Measurements from ENCODE around the gene PYDC1. TPM values are rescaled to one million over a fixed set of nuclear protein-coding genes. Genes with fewer than 3 reads are reported as not detected.

The PYDC1 gene
- total and polyA plus RNA-seq, 7 experiments from 2014 or later: not detected

DNA sequence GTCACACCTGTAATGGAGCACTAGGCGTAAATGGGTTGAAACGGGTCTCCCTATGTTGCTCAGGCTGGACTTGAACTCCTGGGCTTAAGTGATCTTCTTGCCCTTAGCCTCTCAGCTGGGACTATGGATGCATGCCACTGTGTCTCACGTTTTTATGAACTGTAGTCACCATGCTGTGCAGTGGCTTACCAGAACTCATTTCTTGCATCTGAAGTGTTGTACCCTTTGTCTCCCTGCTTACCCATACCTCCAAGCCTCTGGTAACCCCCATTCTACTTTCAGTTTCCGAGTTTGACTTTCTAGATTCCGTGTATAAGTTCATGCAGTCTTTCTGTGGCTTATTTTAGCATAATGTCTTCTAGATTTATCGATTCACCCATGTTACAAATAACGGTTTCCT lies 22.0 kb downstream of the PYDC1 start:
- no peaks in the 10 kb centered on the region for H3K27me3 ChIP-seq (ENCODE audit: control insufficient read depth in 2 of 2, insufficient read depth in 2 of 2, low read length in 2 of 2)
- H3K9me3 ChIP-seq (ENCODE audit: control insufficient read depth in 2 of 3, low read length in 3 of 3): no peaks in the 10 kb centered on the region
- no peak for DNase-seq
- POLR2A ChIA-PET: interaction anchor here (1.2 to 10.2 kb wide), 5 partner anchors 9 to 52 kb away, joined by 3 to 131 read pairs (median 5); partner anchors contain the start of gene FUS
- Mint-ChIP-seq H3K9me3 (peaks cover 0 to 4% (median 0%) of the 10 kb centered on the region in 11 donors), H3K27me3 (no peaks in the 10 kb centered on the region), H3K4me3 (no peak overlapping the region), H3K4me1 (peaks cover 37 to 63% (median 59%) of the 10 kb centered on the region in 7 donors), H3K36me3 (peaks cover 20 to 53% (median 38%) of the 10 kb centered on the region in 5 donors), H3K27ac (peak overlapping the region in 1 of 9 donors; percentile 7)
- CTCF ChIA-PET: no interaction called here
- intact Hi-C loops (cut with micrococcal nuclease): no loop called here
- no peak for ATAC-seq
- H3K36me3 ChIP-seq (ENCODE audit: control insufficient read depth in 2 of 3, insufficient read depth in 3 of 3, low read length in 3 of 3): peaks cover 23 to 82% (median 46%) of the 10 kb centered on the region in 3 experiments
- H3K27ac ChIP-seq (ENCODE audit: low read depth, low read length): no peak overlapping the region
- H3K4me3 ChIP-seq (ENCODE audit: low read length): no peak overlapping the region
- peaks cover 2 to 4% of the 10 kb centered on the region in 2 donors for H3K4me1 ChIP-seq (ENCODE audit: control insufficient read depth in 2 of 2, insufficient read depth in 2 of 2, low read length in 2 of 2)

DNA sequence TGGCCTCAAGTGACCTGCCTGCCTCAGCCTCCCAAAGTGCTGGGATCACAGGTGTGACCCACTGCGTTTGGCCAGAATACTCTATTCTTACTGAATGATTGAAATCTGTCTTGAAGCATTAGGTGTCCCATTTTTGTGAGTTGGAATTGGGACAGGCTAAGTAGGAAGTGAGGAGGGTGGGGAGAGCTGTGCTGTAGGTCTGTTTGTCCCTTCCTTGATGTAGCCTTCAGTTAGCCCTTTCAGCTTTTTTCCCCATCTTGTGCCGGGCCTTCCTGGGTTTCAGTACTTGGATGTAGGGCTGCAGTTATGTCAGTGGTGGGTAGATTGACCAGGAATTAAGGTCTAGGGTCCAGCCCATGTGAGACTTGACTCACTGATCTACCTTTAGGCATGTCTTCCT lies 23.1 kb downstream of the PYDC1 start:
- Mint-ChIP-seq H3K4me3 (no peak overlapping the region), H3K9me3 (peaks cover 0 to 5% (median 0%) of the 10 kb centered on the region in 11 donors), H3K36me3 (peaks cover 27 to 54% (median 48%) of the 10 kb centered on the region in 5 donors), H3K4me1 (peaks cover 39 to 64% (median 59%) of the 10 kb centered on the region in 7 donors), H3K27ac (peak overlapping the region in 6 of 9 donors; percentile 38 to 82 (median 59)), H3K27me3 (no peaks in the 10 kb centered on the region)
- CTCF ChIA-PET: no interaction called here
- H3K4me3 ChIP-seq (ENCODE audit: low read length): no peak overlapping the region
- DNase-seq (no peak), ATAC-seq (no peak)
- no peak overlapping the region for H3K27ac ChIP-seq (ENCODE audit: low read depth, low read length)
- peaks cover 34 to 85% (median 56%) of the 10 kb centered on the region in 3 experiments for H3K36me3 ChIP-seq (ENCODE audit: control insufficient read depth in 2 of 3, insufficient read depth in 3 of 3, low read length in 3 of 3)
- no peaks in the 10 kb centered on the region for H3K27me3 ChIP-seq (ENCODE audit: control insufficient read depth in 2 of 2, insufficient read depth in 2 of 2, low read length in 2 of 2)
- intact Hi-C loops (cut with micrococcal nuclease): no loop called here
- no peaks in the 10 kb centered on the region for H3K9me3 ChIP-seq (ENCODE audit: control insufficient read depth in 2 of 3, low read length in 3 of 3)
- peaks cover 0 to 1% of the 10 kb centered on the region in 2 donors for H3K4me1 ChIP-seq (ENCODE audit: control insufficient read depth in 2 of 2, insufficient read depth in 2 of 2, low read length in 2 of 2)
- POLR2A ChIA-PET: interaction anchor here (0.6 to 2.1 kb wide), 4 partner anchors 8 to 622 kb away, joined by 3 to 9 read pairs (median 4); partner anchors contain the start of genes FUS and PYCARD

DNA sequence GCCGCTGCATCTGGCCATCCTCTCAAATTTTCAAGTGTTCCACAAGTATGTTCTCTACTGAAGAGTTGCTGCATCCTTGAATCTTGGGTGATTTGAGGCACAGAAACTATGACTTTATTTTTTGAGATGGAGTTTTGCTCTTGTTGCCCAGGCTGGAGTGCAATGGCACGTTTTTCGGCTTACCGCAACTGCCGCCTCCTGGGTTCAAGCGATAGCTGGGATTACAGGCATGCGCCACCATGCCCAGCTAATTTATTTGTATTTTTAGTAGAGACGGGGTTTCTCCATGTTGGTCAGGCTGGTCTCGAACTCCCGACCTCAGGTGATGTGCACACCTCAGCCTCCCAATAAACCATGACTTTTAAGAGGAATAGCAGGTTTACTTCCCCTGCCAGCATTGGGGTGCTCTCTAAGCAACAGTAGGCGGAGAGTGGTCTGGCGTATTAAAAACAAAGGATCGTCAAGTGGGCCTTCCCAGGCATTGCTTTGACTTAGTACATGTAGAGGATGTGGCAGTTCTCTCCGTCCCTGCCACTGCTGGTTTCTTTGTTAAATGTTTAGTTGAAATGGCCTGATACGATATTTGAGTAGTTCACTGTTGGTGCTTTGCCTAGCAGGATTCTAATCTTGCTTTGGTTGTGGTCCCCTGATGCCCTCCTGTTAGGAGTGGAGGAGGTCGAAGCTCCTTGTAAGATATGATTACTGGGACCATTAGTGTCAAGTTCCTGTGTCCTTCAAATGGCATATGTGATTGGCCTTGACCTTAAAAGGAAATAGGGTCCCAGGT lies 23.9 kb downstream of the PYDC1 start:
- Mint-ChIP-seq H3K27me3 (no peaks in the 10 kb centered on the region), H3K9me3 (peaks cover 0 to 5% (median 0%) of the 10 kb centered on the region in 11 donors), H3K4me1 (peaks cover 38 to 64% (median 59%) of the 10 kb centered on the region in 7 donors), H3K4me3 (peak overlapping the region in 1 of 10 donors; percentile 14), H3K27ac (peak overlapping the region in 7 of 9 donors; percentile 8 to 81 (median 46)), H3K36me3 (peaks cover 27 to 61% (median 54%) of the 10 kb centered on the region in 5 donors)
- no peaks in the 10 kb centered on the region for H3K27me3 ChIP-seq (ENCODE audit: control insufficient read depth in 2 of 2, insufficient read depth in 2 of 2, low read length in 2 of 2)
- DNase-seq (no peak), ATAC-seq (no peak)
- H3K4me3 ChIP-seq (ENCODE audit: low read length): no peak overlapping the region
- H3K9me3 ChIP-seq (ENCODE audit: control insufficient read depth in 2 of 3, low read length in 3 of 3): no peaks in the 10 kb centered on the region
- ChIA-PET POLR2A (interaction anchor here (0.6 to 1.3 kb wide), 6 partner anchors 10 to 621 kb away, joined by 3 to 9 read pairs (median 4); partner anchors contain the start of genes FUS, PYCARD, ZNF646 and ZNF668), CTCF (no interaction called here)
- no peak overlapping the region for H3K27ac ChIP-seq (ENCODE audit: low read depth, low read length)
- peaks cover 5 to 9% of the 10 kb centered on the region in 2 donors for H3K4me1 ChIP-seq (ENCODE audit: control insufficient read depth in 2 of 2, insufficient read depth in 2 of 2, low read length in 2 of 2)
- intact Hi-C loops (cut with micrococcal nuclease): no loop called here
- H3K36me3 ChIP-seq (ENCODE audit: control insufficient read depth in 2 of 3, insufficient read depth in 3 of 3, low read length in 3 of 3): peaks cover 42 to 86% (median 64%) of the 10 kb centered on the region in 3 experiments

DNA sequence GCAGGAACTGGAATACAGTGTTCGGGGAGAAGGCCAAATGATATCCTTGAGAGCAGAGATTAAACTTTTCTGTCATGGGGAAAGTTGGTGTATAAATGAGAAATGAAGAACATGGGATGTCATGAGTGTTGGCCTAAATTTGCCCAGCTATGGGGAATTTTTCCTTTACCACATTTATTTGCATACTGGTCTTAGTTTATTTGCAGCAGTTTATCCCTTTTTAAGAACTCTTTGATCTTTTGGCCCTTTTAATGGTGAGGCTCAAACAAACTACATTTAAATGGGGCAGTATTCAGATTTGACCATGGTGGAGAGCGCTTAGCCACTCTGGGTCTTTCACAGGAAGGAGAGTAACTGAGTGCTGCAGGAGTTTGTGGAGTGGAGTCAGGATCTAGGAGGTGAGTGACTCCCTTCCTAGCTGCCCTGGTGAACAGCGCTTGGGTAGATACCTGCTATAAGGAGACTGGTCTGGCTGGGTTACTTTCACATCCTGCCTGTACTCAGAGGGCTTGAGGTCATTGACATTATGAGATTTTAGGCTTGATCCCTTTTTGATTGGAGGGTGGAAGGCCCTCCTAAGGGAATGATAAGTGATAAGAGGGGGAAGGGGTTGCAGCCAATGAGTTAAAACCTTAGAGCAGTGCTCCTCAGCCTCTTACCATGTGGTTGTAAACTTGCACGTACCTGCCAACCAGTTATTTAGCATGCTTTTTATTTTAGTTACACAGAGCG lies 25.1 kb downstream of the PYDC1 start:
- Histone ChIP-seq H3K4me1 (ENCODE audit: control insufficient read depth in 2 of 2, insufficient read depth in 2 of 2, low read length in 2 of 2) (peaks cover 8 to 21% of the 10 kb centered on the region in 2 donors), H3K4me3 (ENCODE audit: low read length) (no peak overlapping the region), H3K9me3 (ENCODE audit: control insufficient read depth in 2 of 3, low read length in 3 of 3) (no peaks in the 10 kb centered on the region), H3K36me3 (ENCODE audit: control insufficient read depth in 2 of 3, insufficient read depth in 3 of 3, low read length in 3 of 3) (peaks cover 53 to 98% (median 75%) of the 10 kb centered on the region in 3 experiments), H3K27me3 (ENCODE audit: control insufficient read depth in 2 of 2, insufficient read depth in 2 of 2, low read length in 2 of 2) (no peaks in the 10 kb centered on the region), H3K27ac (ENCODE audit: low read depth, low read length) (no peak overlapping the region)
- Mint-ChIP-seq H3K27me3 (no peaks in the 10 kb centered on the region), H3K4me1 (peaks cover 48 to 70% (median 66%) of the 10 kb centered on the region in 7 donors), H3K27ac (peak overlapping the region in 8 of 9 donors; percentile 4 to 79 (median 32)), H3K4me3 (peak overlapping the region in 2 of 10 donors; percentile 8 to 40), H3K9me3 (peaks cover 0 to 7% (median 0%) of the 10 kb centered on the region in 11 donors), H3K36me3 (peaks cover 28 to 70% (median 61%) of the 10 kb centered on the region in 5 donors)
- intact Hi-C loops (cut with micrococcal nuclease): loop anchor here in 1 of 2 donors (1.0 kb wide), 1 partner anchor 9 kb away; no protein-coding TSS in a partner anchor
- CTCF ChIA-PET: interaction anchor here (0.8 kb wide), 1 partner anchor 65 kb away, joined by 3 read pairs; no protein-coding TSS in a partner anchor
- DNase-seq (no peak), ATAC-seq (no peak)
- POLR2A ChIA-PET: interaction anchor here (0.7 to 1.3 kb wide), 4 partner anchors 12 to 118 kb away, joined by 3 to 4 read pairs (median 4); partner anchors contain the start of genes FUS, ZNF646 and ZNF668

DNA sequence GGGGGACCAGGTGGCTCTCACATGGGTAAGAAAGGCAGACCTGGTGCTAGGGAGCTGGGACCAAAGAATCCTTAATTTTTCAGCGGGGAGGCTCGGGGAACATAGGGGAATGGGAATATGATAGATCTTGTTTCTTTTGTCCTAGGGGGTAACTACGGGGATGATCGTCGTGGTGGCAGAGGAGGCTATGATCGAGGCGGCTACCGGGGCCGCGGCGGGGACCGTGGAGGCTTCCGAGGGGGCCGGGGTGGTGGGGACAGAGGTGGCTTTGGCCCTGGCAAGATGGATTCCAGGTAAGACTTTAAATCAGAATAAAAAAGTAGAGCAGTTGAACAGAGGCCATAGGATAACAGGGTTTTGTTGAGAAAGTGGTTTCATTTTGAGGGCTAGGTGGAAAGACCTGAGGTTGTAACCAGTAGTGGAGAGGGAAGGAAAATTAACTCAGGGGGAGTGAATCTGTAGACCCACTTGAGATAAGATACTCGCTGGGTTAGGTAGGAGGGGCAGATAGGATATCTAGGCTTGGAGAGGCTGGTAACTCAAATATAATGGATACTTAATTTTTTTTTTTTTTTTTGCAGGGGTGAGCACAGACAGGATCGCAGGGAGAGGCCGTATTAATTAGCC lies 26.0 kb downstream of the PYDC1 start:
- Mint-ChIP-seq H3K9me3 (peaks cover 0 to 5% (median 0%) of the 10 kb centered on the region in 11 donors), H3K4me1 (peaks cover 52 to 78% (median 70%) of the 10 kb centered on the region in 7 donors), H3K27ac (peak overlapping the region in 8 of 9 donors; percentile 37 to 79 (median 62)), H3K4me3 (peak overlapping the region in 2 of 10 donors; percentile 12 to 27), H3K36me3 (peaks cover 38 to 79% (median 65%) of the 10 kb centered on the region in 5 donors), H3K27me3 (no peaks in the 10 kb centered on the region)
- no peak overlapping the region for H3K27ac ChIP-seq (ENCODE audit: low read depth, low read length)
- H3K27me3 ChIP-seq (ENCODE audit: control insufficient read depth in 2 of 2, insufficient read depth in 2 of 2, low read length in 2 of 2): no peaks in the 10 kb centered on the region
- no peak for DNase-seq
- ChIA-PET CTCF (no interaction called here), POLR2A (interaction anchor here (1.0 to 2.6 kb wide), 5 partner anchors 11 to 49 kb away, joined by 3 to 26 read pairs (median 9); partner anchors contain the start of genes FUS and PYCARD)
- no peak for ATAC-seq
- H3K4me3 ChIP-seq (ENCODE audit: low read length): no peak overlapping the region
- no peaks in the 10 kb centered on the region for H3K9me3 ChIP-seq (ENCODE audit: control insufficient read depth in 2 of 3, low read length in 3 of 3)
- H3K4me1 ChIP-seq (ENCODE audit: control insufficient read depth in 2 of 2, insufficient read depth in 2 of 2, low read length in 2 of 2): peaks cover 18 to 29% of the 10 kb centered on the region in 2 donors
- peaks cover 63 to 100% (median 84%) of the 10 kb centered on the region in 3 experiments for H3K36me3 ChIP-seq (ENCODE audit: control insufficient read depth in 2 of 3, insufficient read depth in 3 of 3, low read length in 3 of 3)
- intact Hi-C loops (cut with micrococcal nuclease): loop anchor here in 1 of 2 donors (1.0 kb wide), 1 partner anchor 8 kb away; no protein-coding TSS in a partner anchor

All from naive thymus-derived CD4-positive, alpha-beta T cell (primary cell).